OCI-LY7 (cell line): ENCODE measurements around the gene TMEM229A.

Experiments used
- EZH2phosphoT487 ChIP-seq: fragments of 200-600 bp; sonication (generic); IDR thresholded peaks from 2 replicates; pipeline ENCODE4 v1.6.1; 2018; ENCODE audit warnings: low read depth, borderline replicate concordance, mild to moderate bottlenecking, mixed run types, antibody characterized with exemption, low read length, moderate library complexity, mixed read lengths
- TF ChIP-seq, protein P1 (sequence below): fragments of 200-600 bp; sonication (generic); conservative IDR thresholded peaks from 2 replicates; pipeline ENCODE4 v1.5.1; 2014; ENCODE audit warnings: mild to moderate bottlenecking, antibody characterized with exemption, low read length, moderate library complexity, mixed read lengths

GRCh38 chr7:123995617-123996326 lies 37.1 kb downstream of the TMEM229A start:
- TF ChIP-seq, protein P1, sequence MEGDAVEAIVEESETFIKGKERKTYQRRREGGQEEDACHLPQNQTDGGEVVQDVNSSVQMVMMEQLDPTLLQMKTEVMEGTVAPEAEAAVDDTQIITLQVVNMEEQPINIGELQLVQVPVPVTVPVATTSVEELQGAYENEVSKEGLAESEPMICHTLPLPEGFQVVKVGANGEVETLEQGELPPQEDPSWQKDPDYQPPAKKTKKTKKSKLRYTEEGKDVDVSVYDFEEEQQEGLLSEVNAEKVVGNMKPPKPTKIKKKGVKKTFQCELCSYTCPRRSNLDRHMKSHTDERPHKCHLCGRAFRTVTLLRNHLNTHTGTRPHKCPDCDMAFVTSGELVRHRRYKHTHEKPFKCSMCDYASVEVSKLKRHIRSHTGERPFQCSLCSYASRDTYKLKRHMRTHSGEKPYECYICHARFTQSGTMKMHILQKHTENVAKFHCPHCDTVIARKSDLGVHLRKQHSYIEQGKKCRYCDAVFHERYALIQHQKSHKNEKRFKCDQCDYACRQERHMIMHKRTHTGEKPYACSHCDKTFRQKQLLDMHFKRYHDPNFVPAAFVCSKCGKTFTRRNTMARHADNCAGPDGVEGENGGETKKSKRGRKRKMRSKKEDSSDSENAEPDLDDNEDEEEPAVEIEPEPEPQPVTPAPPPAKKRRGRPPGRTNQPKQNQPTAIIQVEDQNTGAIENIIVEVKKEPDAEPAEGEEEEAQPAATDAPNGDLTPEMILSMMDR: no peak
- no peak for TF ChIP-seq EZH2phosphoT487
